GM20000 (cell line): Measurements from ENCODE around the gene GPSM1.

Experiments used
- DNase-seq: peaks from one replicate; pipeline ENCODE4 v3.0.0; 2012; ENCODE audit warnings: low spot score
- TF ChIP-seq, protein P1 (sequence below): IDR thresholded peaks from 2 replicates; pipeline ENCODE4 v1.5.1; 2012; ENCODE audit warnings: mild to moderate bottlenecking, control low read depth; ENCODE audit errors: extremely low read depth, missing control alignments

The GPSM1 gene

DNA sequence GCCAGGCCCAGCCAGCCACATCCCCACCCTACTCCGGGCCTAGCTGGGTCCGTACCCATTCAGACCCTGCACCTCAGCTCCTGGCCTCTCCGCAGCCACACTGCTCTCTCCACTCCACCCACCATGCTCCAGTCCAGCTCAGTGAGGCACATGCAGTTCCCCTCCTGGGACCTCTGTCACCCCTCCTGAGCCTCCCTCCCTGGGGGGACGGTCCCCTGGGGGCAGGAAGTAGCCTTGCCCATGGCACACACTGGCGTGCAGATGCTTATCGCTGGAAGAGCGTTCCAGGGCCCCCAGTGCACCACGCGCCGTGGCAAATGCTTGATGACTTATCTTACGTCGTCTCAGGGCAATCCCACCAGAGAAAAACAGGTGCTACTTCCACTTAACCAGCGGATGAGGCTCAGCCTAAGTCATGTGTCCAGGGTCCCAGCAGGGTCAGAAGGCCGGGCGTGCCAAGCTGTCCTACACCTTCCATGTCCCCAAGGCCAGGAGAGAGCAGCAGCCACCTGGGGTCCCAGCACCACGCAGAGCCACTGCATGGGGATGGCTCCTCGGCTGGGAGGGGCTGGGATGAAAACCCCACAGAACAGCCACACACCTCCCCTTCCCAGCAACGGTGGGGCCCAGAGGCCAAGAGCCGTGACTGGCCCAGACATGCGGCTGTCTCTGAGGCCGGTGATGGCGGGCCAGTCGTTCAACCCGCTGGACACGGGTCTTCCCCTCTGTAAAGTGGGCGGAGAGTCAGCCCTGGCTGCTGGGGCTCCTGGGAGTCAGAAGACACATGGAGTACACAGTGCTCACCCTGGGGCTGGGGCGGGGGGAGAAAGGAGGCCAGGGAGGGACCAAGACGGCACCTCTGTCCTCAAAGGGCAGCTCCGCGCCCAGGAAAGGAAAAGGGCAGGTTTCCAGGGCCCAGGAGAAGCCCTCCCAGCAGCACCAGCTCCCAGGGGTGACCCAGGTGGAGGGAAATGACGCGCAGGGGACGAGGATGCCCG lies 20.8 kb upstream of the GPSM1 start:
- TF ChIP-seq, protein P1, sequence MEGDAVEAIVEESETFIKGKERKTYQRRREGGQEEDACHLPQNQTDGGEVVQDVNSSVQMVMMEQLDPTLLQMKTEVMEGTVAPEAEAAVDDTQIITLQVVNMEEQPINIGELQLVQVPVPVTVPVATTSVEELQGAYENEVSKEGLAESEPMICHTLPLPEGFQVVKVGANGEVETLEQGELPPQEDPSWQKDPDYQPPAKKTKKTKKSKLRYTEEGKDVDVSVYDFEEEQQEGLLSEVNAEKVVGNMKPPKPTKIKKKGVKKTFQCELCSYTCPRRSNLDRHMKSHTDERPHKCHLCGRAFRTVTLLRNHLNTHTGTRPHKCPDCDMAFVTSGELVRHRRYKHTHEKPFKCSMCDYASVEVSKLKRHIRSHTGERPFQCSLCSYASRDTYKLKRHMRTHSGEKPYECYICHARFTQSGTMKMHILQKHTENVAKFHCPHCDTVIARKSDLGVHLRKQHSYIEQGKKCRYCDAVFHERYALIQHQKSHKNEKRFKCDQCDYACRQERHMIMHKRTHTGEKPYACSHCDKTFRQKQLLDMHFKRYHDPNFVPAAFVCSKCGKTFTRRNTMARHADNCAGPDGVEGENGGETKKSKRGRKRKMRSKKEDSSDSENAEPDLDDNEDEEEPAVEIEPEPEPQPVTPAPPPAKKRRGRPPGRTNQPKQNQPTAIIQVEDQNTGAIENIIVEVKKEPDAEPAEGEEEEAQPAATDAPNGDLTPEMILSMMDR: no peak
- DNase-seq: no peak

DNA sequence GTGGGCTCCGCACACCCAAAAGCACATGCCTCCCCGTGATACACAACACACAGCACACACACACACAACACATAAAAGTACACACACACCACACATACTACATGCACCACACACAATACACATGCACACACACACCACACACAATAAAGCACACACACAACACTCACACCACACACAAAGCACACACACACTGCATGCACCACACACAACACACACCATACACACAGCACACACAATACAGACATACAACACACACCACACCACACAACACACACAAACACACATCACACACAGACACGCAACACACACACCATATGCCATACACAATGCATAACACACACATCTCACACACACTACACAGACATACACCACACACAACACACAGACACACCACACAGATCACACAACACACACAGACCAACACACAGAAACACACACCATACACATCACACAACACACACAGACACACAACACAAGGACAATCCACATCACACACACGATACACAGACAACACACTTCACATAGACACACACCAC lies 20.1 kb upstream of the GPSM1 start:
- TF ChIP-seq, protein P1: no peak
- DNase-seq: no peak

DNA sequence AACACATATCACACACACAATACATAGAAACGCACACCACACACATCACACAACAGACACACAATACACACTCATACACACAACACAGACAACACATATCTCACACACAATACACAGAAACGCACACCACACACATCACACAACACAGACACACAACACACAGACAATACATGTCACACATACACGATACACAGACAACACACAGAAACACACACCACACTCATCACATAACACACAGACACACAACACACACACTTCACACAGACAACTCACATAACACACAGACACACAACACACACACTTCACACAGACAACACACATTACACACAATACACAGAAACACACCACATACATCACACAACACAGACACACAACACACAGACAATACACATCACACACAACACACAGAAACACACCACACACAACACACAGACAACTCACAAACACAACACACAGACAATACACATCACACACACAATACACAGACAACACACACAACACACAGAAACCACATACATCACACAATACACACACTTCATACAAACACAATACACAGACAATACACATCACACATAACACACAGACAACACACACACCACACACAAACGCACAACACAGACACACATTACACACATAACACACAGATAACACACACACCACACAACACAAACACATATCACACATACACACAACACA lies 19.2 kb upstream of the GPSM1 start:
- TF ChIP-seq, protein P1: no peak
- DNase-seq: no peak

DNA sequence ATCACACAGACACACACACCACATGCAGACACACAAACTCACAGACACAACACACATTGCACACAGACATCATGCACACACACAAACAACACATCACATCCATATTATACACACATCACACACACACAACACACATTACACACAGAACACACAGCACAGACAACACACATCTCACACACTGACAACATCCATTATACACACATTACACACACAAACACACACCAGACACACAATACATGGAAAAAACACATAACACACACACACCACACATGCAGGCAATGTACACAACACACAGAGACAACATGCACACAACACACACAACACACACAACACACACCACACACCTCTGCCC lies 18.7 kb upstream of the GPSM1 start:
- DNase-seq: no peak

DNA sequence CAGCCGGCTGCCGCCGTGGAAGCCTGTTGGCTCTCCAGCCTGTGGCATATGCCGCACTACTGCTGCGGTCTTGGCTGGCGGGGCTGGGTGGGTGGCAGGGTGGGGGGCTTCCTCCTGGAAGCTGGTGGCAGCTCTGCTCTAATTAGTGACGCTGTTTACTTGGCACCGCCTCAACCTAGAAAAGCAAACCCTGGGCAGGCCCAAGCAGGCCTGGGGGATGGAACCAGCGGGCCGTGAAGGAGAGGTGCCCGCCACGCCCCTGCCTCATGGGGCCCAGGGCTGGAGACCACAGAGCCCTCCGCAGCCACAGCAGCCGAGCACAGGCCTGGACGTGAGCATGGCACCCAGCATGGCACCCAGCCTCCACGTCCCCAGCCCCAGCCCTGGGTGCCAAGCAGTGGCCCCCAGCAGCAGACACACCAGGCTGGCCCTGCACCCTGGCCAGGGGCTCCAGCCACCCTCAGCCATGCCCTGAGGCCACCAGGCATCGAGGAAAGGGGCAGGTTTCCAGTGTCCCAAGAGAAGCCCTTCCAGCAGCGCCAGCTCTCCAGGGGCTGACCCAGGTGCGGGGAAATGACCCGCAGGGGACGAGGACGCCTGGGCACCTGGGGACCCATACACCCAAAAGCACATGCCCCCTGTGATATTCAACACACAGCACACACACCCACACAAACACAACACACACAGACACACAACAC lies 18.1 kb upstream of the GPSM1 start:
- TF ChIP-seq, protein P1: no peak
- no peak for DNase-seq

More for the DNA sequence above, 18.7 kb upstream of the GPSM1 start:
- TF ChIP-seq, protein P1: no peak

DNA sequence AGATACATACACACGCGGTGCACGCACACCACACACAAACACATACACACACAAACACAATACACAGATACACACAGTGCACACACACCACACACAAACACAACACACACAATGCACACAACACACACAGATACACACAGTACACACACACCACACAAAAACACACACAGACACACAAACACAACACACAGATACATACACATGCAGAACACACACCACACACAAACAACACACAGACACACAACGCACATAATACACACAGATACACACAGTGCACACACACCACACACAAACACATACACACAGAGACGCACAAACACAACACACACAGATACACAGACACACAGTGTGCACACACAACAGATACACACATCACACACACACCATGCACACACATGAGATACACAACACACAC lies 17.5 kb upstream of the GPSM1 start:
- TF ChIP-seq, protein P1: no peak
- DNase-seq: no peak
